GM12872 (cell line): ENCODE results near the gene YAE1.

Source experiments
- TF ChIP-seq, protein P1 (sequence below): IDR thresholded peaks from 3 replicates; pipeline ENCODE4 v1.5.1; 2011; ENCODE audit warnings: low read depth, mild to moderate bottlenecking, low read length, moderate library complexity; ENCODE audit not compliant: insufficient read depth

YAE1 gene

DNA sequence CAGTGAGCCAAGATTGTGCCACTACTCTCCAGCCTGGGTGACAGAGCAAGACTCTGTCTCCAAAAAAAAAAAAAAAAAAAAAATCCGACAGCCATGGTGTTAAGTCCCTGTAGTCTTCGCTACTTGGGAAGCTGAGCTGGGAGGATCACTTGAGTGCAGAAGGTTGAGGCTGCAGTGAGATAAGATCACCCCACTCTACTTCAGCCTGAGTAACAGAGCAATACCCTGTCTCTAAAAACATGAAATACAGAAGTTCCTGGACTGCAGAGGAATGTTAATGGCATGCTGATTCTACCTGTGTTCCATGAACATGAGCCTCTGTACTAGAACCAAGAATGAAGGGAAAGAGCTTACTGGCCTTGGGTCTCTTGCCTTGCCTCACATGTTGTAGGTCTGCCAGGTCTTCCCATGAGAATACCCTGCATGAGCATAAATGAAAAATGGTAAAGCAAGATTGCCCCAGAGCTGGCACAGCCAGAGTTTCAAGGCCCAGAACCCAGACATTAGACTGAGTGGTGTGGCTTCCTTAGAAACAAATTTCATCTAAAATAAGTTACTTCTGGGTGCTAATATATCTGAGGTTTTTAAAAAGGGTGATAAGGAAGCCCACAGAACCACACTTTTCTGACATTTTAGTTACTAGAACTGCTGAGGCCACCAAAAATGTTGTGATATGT, 8.6 kb downstream of the YAE1 start:
- TF ChIP-seq, protein P1, sequence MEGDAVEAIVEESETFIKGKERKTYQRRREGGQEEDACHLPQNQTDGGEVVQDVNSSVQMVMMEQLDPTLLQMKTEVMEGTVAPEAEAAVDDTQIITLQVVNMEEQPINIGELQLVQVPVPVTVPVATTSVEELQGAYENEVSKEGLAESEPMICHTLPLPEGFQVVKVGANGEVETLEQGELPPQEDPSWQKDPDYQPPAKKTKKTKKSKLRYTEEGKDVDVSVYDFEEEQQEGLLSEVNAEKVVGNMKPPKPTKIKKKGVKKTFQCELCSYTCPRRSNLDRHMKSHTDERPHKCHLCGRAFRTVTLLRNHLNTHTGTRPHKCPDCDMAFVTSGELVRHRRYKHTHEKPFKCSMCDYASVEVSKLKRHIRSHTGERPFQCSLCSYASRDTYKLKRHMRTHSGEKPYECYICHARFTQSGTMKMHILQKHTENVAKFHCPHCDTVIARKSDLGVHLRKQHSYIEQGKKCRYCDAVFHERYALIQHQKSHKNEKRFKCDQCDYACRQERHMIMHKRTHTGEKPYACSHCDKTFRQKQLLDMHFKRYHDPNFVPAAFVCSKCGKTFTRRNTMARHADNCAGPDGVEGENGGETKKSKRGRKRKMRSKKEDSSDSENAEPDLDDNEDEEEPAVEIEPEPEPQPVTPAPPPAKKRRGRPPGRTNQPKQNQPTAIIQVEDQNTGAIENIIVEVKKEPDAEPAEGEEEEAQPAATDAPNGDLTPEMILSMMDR, result no peak

DNA sequence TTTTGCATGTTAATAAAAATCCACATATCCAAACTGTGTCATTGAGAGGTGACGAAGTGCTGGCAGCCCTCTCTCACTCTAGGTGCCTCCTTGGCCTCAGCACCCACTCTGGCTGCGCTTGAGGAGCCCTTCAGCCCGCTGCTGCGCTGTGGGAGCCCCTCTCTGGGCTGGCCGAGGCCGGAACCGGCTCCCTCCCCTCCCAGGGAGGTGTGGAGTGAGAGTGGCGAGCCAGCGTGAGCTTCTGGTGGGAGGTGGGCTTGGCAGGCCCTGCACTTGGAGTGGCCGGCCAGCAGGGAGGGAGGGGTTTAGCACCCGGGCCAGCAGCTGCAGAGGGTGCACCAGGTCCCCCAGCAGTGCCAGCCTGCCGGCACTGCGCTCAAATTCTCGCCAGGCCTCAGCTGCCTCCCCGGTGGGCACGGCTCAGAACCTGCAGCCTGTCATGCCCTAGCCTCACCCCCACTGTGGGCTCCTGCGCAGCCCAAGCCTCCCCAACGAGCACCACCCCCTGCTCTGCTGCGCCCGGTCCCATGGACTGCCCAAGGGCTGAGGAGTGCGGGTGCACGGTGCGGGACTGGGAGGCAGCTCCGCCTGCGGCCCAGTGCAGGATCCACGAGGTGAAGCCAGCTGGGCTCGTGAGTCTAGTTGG, 11.1 kb downstream of the YAE1 start:
- TF ChIP-seq, protein P1, result no peak

DNA sequence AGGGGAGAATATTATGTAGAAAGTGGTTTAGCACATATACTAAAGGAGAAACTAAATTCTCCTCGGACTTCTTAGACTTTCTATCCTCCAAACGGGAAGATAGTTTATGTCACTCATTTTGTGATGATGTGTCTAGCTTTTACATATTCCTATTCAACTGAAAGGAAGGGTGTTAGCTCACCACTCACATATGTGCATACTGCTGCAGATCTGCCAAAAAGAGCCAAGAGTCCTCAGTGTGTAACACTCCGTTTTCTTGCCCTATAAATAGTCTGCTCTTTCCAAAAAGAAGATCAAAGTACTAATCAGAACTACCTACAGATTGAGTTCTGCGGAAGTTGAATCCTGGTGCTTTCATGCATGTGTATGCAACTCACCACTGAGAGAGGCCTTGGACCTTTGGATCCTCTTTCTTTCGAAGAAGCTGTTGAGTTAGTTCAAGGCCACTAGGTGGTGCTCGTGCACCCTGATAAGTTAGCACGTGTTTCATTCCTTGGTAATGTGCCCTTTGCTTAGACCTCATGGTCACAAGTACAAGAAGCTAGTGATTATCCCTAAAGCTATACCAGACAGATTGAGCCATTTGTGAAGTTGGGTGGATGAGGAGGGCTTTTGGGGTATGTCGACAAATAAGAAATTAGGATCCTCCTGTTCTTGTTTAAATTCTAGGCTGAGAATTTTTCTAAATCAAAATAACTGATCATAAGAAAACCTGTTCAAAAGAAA, 14.1 kb downstream of the YAE1 start:
- TF ChIP-seq, protein P1, result peak; percentile 82

- TF ChIP-seq, protein P1, result no peak
These were observed 16.3 kb downstream of the YAE1 start for GRCh38 chr7:39582536-39582935.

DNA sequence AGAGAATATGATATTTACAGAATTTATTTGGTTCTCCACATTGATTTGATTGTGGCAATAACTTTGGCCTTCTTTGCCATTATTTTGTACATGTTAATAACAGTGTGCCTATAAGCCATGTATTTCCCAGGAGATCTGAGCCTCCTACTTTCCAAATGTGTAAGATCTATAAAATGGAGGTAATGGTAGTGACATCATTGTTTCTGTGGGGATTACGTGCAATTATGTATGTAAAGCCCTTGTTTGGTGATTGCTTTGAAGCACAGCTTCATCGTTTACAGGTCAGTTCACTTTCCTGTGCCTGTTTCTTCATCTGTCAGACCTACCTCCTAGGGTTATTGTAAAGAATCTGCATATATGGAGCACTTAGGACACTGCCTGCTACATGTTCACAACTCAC, 17.3 kb downstream of the YAE1 start:
- TF ChIP-seq, protein P1, result no peak

GRCh38 chr7:39587393-39587792, 21.2 kb downstream of the YAE1 start:
- TF ChIP-seq, protein P1, result no peak

DNA sequence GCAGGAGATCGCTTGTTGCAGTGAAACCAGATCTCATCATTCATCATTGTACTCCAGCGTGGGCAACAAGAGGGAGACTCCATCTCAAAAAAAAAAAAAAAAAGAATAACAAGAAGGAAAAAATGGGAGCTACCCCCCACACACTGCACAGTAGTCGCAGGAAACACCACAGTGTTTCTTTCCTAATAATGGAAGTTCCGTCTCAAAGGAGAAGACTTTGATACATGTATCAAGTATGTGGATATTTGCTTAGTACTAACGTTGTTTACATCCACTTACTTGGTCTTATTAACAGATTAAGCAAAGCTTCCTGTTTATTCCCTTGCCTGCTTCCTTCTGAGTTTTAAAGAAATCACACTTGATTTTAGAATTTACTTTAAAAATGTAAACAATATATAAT, 22.2 kb downstream of the YAE1 start:
- TF ChIP-seq, protein P1, result no peak
